ENCODE data around the gene SCN9A. TPM values are rescaled to one million over a fixed set of nuclear protein-coding genes. Genes with fewer than 3 reads are reported as not detected.

Gene SCN9A
- total and polyA plus RNA-seq, 9 of the 15 experiments (the other 6 are each of a cell fraction or from before 2014, with no cell fraction given): 1.4 to 22.8 (median 7.1) TPM

- TF ChIP-seq CGGBP1 (CRISPR knock-in tag; IDR thresholded peaks at IDR 0.05) (no peak), HDAC3 (IDR thresholded peaks at IDR 0.05; ENCODE audit: borderline replicate concordance, partially characterized antibody) (no peak), NCOA6 (IDR thresholded peaks at IDR 0.05) (no peak), RCOR1 (IDR thresholded peaks at IDR 0.05; ENCODE audit: borderline replicate concordance in 1 of 2, low read depth in 2 of 2, low read length in 2 of 2) (peak; percentile 38 to 91; a peak in 3 of 4 replicates), JUN (IDR thresholded peaks at IDR 0.05; ENCODE audit: borderline replicate concordance, low read depth, low read length) (peak; percentile 40; the same call in 1 of the 2 replicates), JUN (CRISPR knock-in tag; IDR thresholded peaks at IDR 0.05; ENCODE audit: borderline replicate concordance) (no peak), ZNF551 (CRISPR knock-in tag; IDR thresholded peaks at IDR 0.05) (no peak), NFIC (IDR thresholded peaks at IDR 0.05) (peak; percentile 99)
Measured at GRCh38 chr2:166373951-166374350, 1.8 kb downstream of the SCN9A start (continued).

- H3K36me3 ChIP-seq (ENCODE audit: control insufficient read depth, insufficient read depth, low read length): no peaks in the 10 kb centered on the region
- H3K4me3 ChIP-seq: no peak overlapping the region
- H3K27me3 ChIP-seq (ENCODE audit: control insufficient read depth in 2 of 2, insufficient read depth in 2 of 2, low read length in 2 of 2): no peaks in the 10 kb centered on the region
- no peak for DNase-seq (ENCODE audit: extremely low read depth in 1 of 4, low spot score in 3 of 4)
- H3K9me3 ChIP-seq (replicated peaks; ENCODE audit: control insufficient read depth, insufficient read depth, low read depth, low read length): no peaks in the 10 kb centered on the region
- TF ChIP-seq MYC (IDR thresholded peaks at IDR 0.05; ENCODE audit: low read depth, low read length) (no peak), MYC (CRISPR knock-in tag; IDR thresholded peaks at IDR 0.05; ENCODE audit: borderline replicate concordance, low read depth) (no peak), MEIS2 (IDR thresholded peaks at IDR 0.05; ENCODE audit: partially characterized antibody) (peak; percentile 39), TAF9B (IDR thresholded peaks at IDR 0.05; ENCODE audit: partially characterized antibody) (no peak)
- intact Hi-C loops (cut with micrococcal nuclease): loop anchor here (10.0 kb wide), 1 partner anchor 1571 kb away; no protein-coding TSS in a partner anchor
- no peak for ATAC-seq
- POLR2A ChIA-PET: no interaction called here
- H3K79me2 ChIP-seq (ENCODE audit: control insufficient read depth, insufficient read depth, low read length): peaks cover 48% of the 10 kb centered on the region
- CTCF ChIA-PET (ENCODE audit: low intra/inter-chr PET ratio): no interaction called here
- H4K20me1 ChIP-seq (replicated peaks; ENCODE audit: control insufficient read depth, insufficient read depth, low read length): no peaks in the 10 kb centered on the region
- H3K4me1 ChIP-seq (replicated peaks in 1 of 2; ENCODE audit: control insufficient read depth in 2 of 2, insufficient read depth in 2 of 2, low read length in 2 of 2): peaks cover 4 to 19% of the 10 kb centered on the region in 2 experiments; a peak in 4 of 5 replicates
- H3K9ac ChIP-seq (ENCODE audit: insufficient read depth in 1 of 2, low read depth in 2 of 2, low read length in 2 of 2): no peak overlapping the region
- no peak overlapping the region for H3K4me2 ChIP-seq (ENCODE audit: insufficient read depth, low read length)
- no peak overlapping the region for H2AFZ ChIP-seq (ENCODE audit: low read depth, low read length)
- H3K9me1 ChIP-seq (ENCODE audit: control insufficient read depth, insufficient read depth, low read length): no peaks in the 10 kb centered on the region
- FAIRE-seq: no peak
- BruUV-seq (replicated peaks): no TSS peak
- in situ Hi-C loops (cut with MboI): no loop called here
- no peak overlapping the region for H3K27ac ChIP-seq (ENCODE audit: extremely low read depth, low read depth, low read length)
Measured at GRCh38 chr2:166373539-166373938, 2.2 kb downstream of the SCN9A start.
